ENCODE data around the gene RAD9A.
"Not testable (repeated sequence)": the region's sequence is repeated elsewhere in the genome, so short reads cannot be mapped to it uniquely, and the experiment has no call there.

Gene RAD9A

DNA sequence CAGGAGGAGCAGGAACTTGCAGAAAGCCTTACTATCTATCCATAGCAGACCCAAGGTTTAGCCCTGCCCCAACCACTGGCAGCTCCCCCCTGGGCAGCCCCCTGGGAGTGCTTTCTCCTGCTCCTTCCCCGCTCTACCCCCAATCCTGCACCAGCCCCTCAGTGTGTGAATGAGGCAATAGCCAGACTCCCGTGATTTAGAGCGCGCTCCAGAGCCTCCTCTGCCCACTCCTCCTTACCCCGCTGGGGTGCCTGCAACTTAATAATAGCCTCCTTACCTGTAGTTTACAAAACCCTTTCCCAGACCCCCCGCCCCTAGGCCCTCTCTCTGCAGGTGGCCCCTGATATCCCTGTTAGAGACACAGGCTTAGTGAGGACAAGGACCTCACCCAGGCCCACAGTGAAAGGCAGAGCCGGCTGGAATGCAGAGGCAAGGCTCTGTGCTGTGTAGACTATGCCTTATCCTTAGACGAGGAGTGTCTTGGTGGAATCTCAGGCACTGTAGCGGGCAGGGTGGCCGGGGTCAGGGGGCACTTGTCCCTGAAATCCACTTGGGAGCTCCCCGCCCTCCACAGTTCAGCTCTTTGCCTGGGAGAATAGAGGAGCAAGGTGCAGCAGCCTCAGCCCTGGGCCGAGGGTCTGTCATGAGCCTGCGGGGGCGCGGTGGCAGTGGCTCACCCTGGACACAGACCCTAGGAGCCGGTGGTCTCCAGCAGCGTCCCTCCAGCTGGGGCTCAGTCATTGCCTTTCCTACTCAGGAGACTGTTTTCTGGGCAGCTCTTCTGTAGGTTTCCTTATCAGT lies 19.4 kb downstream of the RAD9A start:
- DNase-seq, result no peak

GRCh38 chr11:67411785-67412152 lies 20.0 kb downstream of the RAD9A start:
- no peak for DNase-seq

DNA sequence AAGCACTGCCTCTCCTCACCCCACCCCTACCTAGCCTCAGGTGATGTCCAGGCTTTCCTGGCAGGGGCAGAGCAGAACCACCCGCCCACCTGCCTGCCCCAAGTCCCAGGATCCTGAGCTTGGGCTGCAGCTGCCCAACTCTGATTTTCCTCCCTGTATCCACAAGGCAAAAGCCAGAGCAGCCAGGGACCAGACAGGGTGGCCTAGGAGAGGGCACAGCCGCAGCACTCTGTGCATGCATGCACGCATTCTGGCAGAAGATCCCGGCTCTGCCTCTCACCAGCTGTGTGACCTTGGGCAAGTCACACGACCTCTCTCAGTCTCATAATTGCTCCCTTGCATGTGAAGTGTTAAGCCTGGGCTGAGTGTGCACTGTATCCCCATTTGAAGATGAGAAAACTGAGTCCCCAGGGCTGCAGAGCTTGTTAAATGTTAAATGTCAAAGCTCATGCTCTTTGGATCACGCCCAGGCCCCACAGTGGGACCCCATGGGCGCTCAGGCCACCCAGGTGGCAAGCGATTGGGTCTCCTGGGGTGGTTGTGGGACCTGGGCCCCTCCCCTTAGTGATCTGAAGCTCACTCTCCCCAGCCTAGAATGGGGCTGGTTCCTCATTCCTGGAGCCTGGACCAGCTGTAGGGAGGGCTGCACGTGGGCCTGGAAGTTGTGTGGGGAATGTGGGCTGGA lies 20.9 kb downstream of the RAD9A start:
- DNase-seq, result no peak

GRCh38 chr11:67413266-67413849 lies 21.6 kb downstream of the RAD9A start:
- DNase-seq, result no peak

DNA sequence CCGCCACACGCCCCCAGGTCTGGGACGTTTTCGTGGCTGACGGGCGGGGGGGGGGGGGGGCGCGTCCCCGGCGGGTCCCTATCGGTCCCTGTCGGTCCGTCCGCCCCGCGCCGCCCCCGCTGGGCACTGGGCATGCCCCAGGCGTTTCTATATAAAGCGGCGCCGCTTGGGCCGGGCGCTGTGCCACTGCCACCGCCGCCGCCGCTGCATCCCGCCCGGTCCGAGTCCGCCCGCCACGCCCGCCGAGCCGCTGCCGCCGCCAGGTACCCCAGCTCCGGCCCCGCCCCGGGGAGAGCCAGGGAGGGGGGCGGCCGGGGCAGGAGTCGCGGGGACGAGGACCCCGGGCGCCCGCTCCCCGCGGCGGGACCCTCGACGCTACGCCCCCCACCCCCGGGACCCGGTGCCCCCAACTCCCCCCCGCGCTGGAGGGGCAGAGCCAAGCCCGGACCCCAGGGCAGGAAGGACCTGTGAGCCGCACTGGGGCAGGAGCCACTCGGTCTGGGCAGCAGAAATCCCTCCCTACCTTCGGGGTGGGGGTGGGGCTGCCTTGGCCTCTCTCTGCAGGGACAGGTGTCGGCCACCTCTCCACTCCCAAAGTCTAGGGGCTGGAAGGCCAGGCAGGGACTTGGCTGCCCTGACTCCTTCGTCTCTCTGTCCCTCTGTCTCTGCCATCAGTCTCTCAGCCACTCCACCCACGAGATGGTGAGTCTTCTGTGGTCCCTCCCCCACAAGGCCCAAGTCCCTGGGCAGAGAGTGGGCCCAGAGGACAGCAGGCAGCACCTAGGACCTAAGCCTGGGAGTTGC lies 23.9 kb downstream of the RAD9A start, which contains the start of gene CARNS1:
TSS of gene CARNS1 (plus strand) at position 178 of the 804 bp plus-strand sequence. CDS start at position 700, 522 bp downstream.
- peak; percentile 39 for DNase-seq

GRCh38 chr11:67416416-67417335 lies 24.9 kb downstream of the RAD9A start:
- peak; percentile 66 for DNase-seq

- DNase-seq, result no peak
Observed at GRCh38 chr11:67417425-67417824, 25.6 kb downstream of the RAD9A start.

DNA sequence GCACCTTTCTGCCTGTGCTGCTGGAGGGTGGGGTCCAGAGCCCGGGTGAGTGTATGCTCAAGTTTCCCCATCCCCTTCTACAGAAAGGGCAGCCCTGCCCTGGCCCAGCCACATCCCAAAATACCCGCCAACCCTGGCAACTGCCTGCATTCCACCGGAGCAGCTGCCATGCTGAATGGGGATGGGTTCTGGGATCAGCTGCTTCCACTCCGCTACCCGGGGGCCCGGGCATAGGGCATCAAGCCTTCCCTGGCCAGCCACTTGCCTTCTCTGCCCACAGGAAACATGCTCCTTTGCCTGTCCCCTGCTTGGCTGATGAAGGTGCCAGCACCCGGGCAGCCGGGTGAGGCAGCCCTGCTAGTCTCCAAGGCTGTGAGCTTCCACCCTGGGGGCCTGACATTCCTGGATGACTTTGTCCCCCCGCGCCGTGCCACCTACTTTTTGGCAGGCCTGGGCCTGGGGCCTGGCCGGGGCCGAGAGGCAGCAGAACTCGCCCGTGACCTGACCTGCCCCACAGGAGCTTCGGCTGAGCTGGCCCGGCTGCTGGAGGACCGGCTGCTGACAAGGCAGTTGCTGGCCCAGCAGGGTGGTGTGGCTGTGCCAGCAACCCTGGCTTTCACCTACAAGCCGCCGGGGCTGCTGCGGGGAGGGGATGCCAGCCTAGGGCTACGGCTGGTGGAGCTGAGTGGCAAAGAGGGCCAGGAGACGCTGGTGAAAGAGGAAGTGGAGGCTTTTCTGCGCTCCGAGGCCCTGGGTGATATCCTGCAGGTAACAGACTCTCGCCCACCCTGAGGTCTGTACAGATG lies 26.9 kb downstream of the RAD9A start:
- peak; percentile 98 for DNase-seq

DNA sequence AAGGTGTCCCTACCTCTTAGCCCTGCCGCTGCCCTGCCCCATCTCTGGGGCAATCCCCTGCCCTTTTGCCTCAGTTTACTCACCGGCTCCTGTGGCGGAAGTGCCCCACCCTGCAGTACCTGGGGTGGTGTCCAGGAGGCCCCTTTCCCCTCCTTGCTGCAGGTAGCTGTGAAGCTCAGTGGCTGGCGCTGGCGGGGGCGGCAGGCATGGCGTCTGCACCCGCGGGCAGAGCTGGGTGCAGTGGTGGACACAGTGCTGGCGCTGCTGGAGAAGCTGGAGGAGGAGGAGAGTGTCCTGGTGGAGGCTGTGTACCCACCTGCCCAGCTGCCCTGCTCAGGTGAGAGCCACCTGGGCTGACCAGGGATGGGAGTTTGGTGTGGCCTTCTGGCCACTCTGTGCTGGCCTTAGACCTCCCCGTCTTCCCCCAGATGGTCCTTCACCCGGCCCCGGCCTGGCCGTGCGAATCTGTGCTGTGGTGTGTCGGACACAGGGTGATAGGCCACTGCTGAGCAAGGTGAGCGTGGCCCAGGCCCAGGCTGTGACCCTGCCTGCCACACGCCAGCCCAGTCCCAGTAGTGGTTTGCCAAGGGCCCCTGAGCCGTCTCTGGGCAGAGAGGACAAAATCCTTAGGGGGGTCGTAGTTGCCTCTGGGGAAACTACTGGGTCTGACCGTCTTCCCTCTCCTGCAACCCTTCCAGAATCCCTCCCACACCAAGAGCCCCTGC lies 27.7 kb downstream of the RAD9A start:
- peak; percentile 57 for DNase-seq

- no peak for DNase-seq
Observed at GRCh38 chr11:67420147-67420645, 28.4 kb downstream of the RAD9A start.

DNA sequence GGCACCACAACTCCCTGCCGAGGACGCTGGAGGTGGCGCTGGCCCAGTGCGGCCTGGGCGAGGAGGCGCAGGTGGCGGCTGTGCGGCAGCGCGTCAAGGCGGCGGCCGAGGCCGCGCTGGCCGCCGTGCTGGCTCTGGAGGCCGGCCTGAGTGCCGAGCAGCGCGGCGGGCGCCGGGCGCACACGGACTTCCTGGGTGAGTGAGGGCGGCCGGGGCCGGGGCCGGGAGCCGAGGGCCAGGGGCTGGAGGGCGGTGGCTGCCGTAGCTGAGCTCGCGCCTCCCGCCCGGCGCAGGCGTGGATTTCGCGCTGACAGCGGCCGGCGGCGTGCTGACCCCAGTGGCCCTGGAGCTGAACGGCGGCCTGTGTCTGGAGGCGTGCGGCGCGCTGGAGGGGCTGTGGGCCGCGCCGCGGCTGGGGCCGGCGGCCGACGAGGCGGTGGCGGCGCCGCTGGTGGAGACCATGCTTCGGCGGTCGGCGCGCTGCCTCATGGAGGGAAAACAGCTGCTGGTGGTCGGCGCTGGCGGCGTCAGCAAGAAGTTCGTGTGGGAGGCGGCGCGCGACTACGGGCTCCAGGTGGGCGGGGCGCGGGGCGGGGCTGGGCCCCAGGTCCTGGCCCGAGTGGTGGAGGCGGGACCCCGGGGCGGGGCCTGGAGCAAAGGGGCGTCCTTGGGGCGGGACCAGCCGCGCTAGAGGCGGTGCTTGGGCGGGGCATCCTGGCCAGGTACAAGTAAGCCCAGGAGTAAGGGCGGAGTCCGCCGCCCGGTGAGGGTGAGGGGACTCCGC lies 29.1 kb downstream of the RAD9A start:
- DNase-seq, result peak; percentile 99

GRCh38 chr11:67421430-67422031 lies 29.7 kb downstream of the RAD9A start:
- no peak for DNase-seq

DNA sequence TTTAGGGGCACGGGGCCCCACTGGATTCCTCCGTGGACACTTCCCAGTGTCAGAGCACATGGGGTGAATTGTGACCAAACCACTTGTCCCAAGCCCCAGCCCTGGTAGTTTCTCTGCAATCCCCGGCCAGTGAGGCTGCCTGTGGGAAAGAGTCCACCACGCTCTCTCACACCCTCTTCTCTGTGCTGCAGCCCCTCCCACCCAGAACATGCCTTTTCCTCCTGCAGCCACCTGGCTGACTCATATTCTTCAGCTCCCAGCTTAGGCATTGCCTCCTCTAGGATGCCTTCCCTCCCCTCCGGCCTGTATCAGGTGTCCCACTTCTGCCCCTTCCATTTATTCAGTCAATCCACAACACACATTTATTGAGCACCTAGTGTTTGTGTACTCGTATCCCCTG lies 31.1 kb downstream of the RAD9A start:
- DNase-seq, result no peak

DNA sequence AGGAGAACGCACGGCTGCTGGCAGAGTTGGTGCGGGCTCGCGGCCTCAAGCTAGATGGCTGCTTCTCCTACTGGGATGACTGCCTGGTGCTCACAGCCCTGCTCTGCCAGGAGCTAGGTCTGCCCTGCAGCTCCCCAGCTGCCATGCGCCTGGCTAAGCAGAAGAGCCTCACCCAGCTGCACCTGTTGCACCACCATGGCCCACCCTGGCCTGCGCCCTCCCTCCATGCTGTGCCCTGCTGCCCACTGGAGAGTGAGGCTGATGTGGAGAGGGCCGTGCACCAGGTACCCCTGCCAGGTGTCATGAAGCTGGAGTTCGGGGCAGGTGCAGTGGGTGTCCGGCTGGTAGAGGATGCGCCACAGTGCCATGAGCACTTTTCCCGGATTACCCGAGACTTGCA lies 31.7 kb downstream of the RAD9A start:
- no peak for DNase-seq

DNA sequence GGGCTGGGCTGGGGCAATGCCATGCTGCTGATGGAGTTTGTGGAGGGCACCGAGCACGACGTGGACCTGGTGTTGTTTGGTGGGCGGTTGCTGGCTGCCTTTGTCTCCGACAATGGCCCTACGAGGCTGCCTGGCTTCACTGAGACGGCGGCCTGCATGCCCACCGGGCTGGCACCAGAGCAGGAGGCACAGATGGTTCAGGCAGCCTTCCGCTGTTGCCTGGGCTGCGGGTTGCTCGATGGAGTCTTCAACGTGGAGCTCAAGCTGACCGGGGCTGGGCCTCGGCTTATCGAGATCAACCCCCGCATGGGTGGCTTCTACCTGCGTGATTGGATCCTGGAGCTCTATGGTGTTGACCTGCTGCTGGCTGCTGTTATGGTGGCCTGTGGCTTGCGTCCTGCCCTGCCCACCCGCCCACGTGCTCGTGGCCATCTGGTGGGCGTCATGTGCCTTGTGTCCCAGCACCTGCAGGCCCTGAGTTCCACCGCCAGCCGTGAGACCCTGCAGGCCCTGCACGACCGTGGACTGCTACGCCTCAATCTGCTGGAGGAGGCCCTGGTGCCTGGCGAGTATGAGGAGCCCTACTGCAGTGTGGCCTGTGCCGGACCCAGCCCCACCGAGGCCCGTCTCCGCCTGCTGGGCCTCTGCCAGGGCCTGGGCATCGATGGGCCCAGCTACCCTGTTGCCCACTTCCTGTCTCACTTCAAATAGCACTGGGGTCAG lies 32.3 kb downstream of the RAD9A start:
- DNase-seq, result no peak

DNA sequence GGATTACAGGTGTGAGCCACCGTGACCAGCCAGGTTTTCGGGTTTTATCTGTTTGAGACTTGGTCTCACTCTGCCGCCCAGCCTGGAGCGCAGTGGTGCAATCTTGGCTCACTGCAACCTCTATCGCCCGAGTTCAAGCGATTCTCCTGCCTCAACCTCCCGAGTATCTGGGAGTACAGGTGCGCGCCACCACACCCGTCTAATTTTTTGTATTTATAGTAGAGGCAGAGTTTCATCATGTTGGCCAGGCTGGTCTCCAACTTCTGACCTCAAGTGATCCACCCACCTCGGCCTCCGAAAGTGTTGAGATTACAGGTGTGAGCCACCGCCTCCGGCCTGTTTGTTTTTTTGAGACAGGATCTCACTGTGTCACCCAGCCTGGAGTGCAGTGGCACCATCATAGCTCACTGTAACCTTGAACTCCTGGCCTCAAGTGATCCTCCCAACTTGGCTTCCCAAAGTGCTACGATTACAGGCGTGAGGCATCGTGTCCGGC lies 35.6 kb downstream of the RAD9A start:
- DNase-seq, result not testable (repeated sequence)

DNA sequence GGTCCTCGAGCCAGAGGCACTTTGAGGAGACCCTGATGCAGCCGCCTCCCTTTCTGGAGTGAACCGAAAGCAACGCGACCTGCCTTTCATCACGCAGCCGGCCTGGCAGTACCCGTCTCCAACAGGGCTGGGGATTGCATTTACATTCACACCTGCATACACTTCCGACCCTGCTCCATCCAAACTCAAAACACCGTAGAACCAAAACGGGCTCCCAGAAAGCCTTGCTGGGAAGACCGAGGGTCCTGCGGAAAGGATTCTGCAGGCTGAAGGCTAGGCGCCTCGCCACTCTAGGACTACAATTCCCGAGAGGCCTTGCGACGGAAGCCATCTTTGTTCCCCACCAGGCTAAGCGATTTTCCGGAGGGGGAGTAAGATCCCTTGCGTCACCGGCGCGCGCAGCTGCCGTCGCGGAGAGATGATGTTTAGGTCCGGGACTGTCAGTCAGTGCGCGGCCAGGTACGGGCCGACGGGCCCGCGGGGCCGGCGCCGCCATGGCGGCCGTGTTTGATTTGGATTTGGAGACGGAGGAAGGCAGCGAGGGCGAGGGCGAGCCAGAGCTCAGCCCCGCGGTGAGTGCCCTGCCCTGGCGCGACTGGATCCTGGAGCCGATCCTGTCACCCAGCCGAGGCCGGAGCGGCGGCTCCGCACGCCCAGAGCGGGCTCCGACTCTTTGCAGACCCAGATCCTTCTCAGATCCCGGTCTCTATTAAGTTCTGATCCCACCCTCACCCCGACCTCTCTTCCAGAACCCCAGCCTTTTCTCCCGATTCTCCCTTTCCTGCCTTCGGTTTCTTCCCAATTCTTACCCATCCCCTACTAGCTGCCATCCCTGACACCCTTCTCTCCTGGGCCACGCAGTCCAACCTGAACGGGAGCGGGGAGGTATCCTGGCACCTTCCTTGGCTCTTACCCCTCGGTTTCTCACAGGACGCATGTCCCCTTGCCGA lies 36.5 kb downstream of the RAD9A start, which contains the start of gene RPS6KB2:
TSS of gene RPS6KB2 (plus strand) at position 443 of the 950 bp plus-strand sequence. CDS start at position 495, 52 bp downstream.
- DNase-seq, result peak; percentile 99
